Colonic mucosa (tissue), 4 donors: ENCODE measurements around the gene SLC25A21. TPM values are rescaled to one million over a fixed set of nuclear protein-coding genes. Genes with fewer than 3 reads are reported as not detected.

Source experiments
- DNase-seq: peaks from one replicate; pipeline ENCODE4 v3.0.0-alpha.2; 2020
- H3K27ac ChIP-seq: fragments of 200-600 bp; one replicate; pipeline ENCODE4 v1.8.0; 2021
- H3K27me3 ChIP-seq: fragments of 200-600 bp; one replicate; pipeline ENCODE4 v1.8.0; 2021
- H3K36me3 ChIP-seq: fragments of 200-600 bp; one replicate; pipeline ENCODE4 v1.8.0; 2021
- H3K4me1 ChIP-seq: fragments of 200-600 bp; one replicate; pipeline ENCODE4 v1.8.0; 2021; ENCODE audit warnings: mild to moderate bottlenecking
- H3K4me3 ChIP-seq: fragments of 200-600 bp; one replicate; pipeline ENCODE4 v1.8.0; 2021
- H3K9ac ChIP-seq, 2 donors: one replicate each; pipeline ENCODE4 v1.7.0; 2013; ENCODE audit warnings: control low read depth in 2 of 2, low read depth in 2 of 2, low read length in 2 of 2
- H3K9me3 ChIP-seq: fragments of 200-600 bp; one replicate; pipeline ENCODE4 v1.8.0; 2021
- CTCF ChIP-seq: fragments of 200-600 bp; IDR thresholded peaks from one replicate; pipeline ENCODE4 v1.8.0; 2022; ENCODE audit warnings: antibody characterized with exemption, mild to moderate bottlenecking
- intact Hi-C: fragments of 100-400 bp; cut with DNase I; formaldehyde crosslinking; loops from one replicate; pipeline ENCODE4 v1.14.1; 2022
- microRNA-seq: library from miRNA; unstranded; fragments of <30 nt; microRNA quantifications from one replicate; pipeline ENCODE4, GENCODE V29; 2019
- total RNA-seq, 2 donors: library from RNA; stranded (reverse); fragmentation: NEBNext Ultra II Directional in 1 of 2; extraction: Animal tissue kit (Norgen Biotek cat#: 25700) in 1 of 2; gene quantifications; one replicate each; pipeline ENCODE4 v1.2.1, GENCODE V29; 2021
- donor health status: healthy.
- donor health status: DM: no; HTN: no; CAD: no.
- donor health status: DM: no; HTN: no; CAD: no.

The SLC25A21 gene
- total RNA-seq, 2 donors from 2014 or later, result 0.77 to 0.82 TPM

GRCh38 chr14:36646664-36647416 lies 525.6 kb downstream of the SLC25A21 start:
- peak overlapping the region; percentile 37 for H3K4me3 ChIP-seq

GRCh38 chr14:36633580-36633979 lies 538.8 kb downstream of the SLC25A21 start:
- DNase-seq, result no peak
- TF ChIP-seq CTCF, result no peak
- Histone ChIP-seq H3K4me3 (no peak overlapping the region), H3K27ac (no peak overlapping the region), H3K27me3 (no peaks in the 10 kb centered on the region), H3K9me3 (no peaks in the 10 kb centered on the region), H3K4me1 (no peaks in the 10 kb centered on the region), H3K9ac (no peak overlapping the region), H3K36me3 (no peaks in the 10 kb centered on the region)
- intact Hi-C loops, result no loop called here

More at GRCh38 chr14:36646664-36647416, 525.6 kb downstream of the SLC25A21 start:
- intact Hi-C loops, result loop anchor here (5.0 kb wide), 1 partner anchor 295 kb away; no protein-coding TSS in a partner anchor
- DNase-seq, result no peak
- Histone ChIP-seq H3K36me3 (no peaks in the 10 kb centered on the region), H3K27ac (no peak overlapping the region), H3K9ac (no peak overlapping the region), H3K4me1 (peaks cover 11% of the 10 kb centered on the region), H3K27me3 (peaks cover 60% of the 10 kb centered on the region), H3K9me3 (no peaks in the 10 kb centered on the region)
- no peak for TF ChIP-seq CTCF

Small RNAs within 50 kb of the gene (microRNA-seq; reads per million reads assigned to microRNA genes)
- not detected for gene MIR4503

Other genes with a start within 250 kb of the SLC25A21 start
- 1 to 10 TPM; 4.9 to 7.7 TPM for gene MIPOL1, start 25.3 kb upstream of the SLC25A21 start, total RNA-seq